HCT116 (cell line): ENCODE measurements around the gene C1orf21. TPM values are rescaled to one million over a fixed set of nuclear protein-coding genes. Genes with fewer than 3 reads are reported as not detected.

Experiments
- ATAC-seq: fragments of 200-7000 bp; cut with Tn5 transposase; 2 replicates; pipeline ENCODE4 v1.9.1; 2020; ENCODE audit warnings: mild to moderate bottlenecking, moderate library complexity
- BruUV-seq: library from RNA; stranded (reverse); fragments of 400-500 nt; replicated peaks from 2 replicates; lab custom pipeline; 2021; lab: Mats Ljungman, UMichigan
- CTCF ChIA-PET: fragments of 300-600 bp; sonication (Branson Sonifier 250); formaldehyde crosslinking; loops from one replicate; lab custom pipeline; 2021; ENCODE audit warnings: antibody characterized with exemption; lab: Charles Lee
- POLR2A ChIA-PET: fragments of 300-600, 350-600 bp; sonication (Branson Sonifier 250); formaldehyde crosslinking; loops from one replicate; lab custom pipeline; 2021; ENCODE audit warnings: antibody characterized with exemption; lab: Charles Lee
- RAD21 ChIA-PET, 2 experiments: fragments of 300-600 bp; sonication (Branson Sonifier 250); formaldehyde crosslinking; loops; one replicate each; lab custom pipeline; 2023; ENCODE audit warnings: low total read pairs in 2 of 2; ENCODE audit not compliant: uncharacterized antibody in 2 of 2, unreplicated experiment in 2 of 2, low non-redundant PET in 1 of 2; lab: Charles Lee
- DNase-seq: peaks from one replicate; pipeline ENCODE4 v3.0.0-alpha.2; 2010; ENCODE audit warnings: low read depth, low spot score
- H2AFZ ChIP-seq: fragments of 200-600 bp; shearing (Covaris generic), sonication (generic); 2 replicates; pipeline ENCODE4 v1.6.1; 2017; ENCODE audit warnings: low read depth, mixed run types, mixed read lengths, antibody characterized with exemption, low read length; ENCODE audit not compliant: poor library complexity, severe bottlenecking
- H3K27ac ChIP-seq: 2 replicates; pipeline ENCODE4 v1.5.1; 2012; ENCODE audit warnings: low read depth, low read length
- H3K27me3 ChIP-seq: fragments of 200-600 bp; sonication (generic); 2 replicates; pipeline ENCODE4 v1.6.1; 2016; ENCODE audit warnings: mixed run types, low read length, mixed read lengths; ENCODE audit not compliant: insufficient read depth
- H3K36me3 ChIP-seq, 2 experiments: fragments of 200-500 bp in 1 of 2; fragments of 200-600 bp in 1 of 2; sonication (Bioruptor generic) in 1 of 2; sonication (generic) in 1 of 2; 2 replicates each; pipeline versions ENCODE4 v1.5.1 to v1.6.1; 2014 to 2016; ENCODE audit warnings: low read length in 2 of 2, inconsistent platforms in 1 of 2, mixed read lengths in 1 of 2, mixed run types in 1 of 2; ENCODE audit not compliant: insufficient read depth in 2 of 2, control insufficient read depth in 1 of 2
- H3K4me1 ChIP-seq, 2 experiments: fragments of 200-600 bp in 1 of 2; sonication (generic) in 1 of 2; 2 replicates each; pipeline versions ENCODE4 v1.5.1 to v1.6.1; 2012 to 2017; ENCODE audit warnings: low read length in 2 of 2, inconsistent platforms in 1 of 2, mild to moderate bottlenecking in 1 of 2, mixed read lengths in 1 of 2, mixed run types in 1 of 2, moderate library complexity in 1 of 2; ENCODE audit not compliant: insufficient read depth in 2 of 2, control insufficient read depth in 1 of 2
- H3K4me2 ChIP-seq: fragments of 200-600 bp; sonication (generic); 2 replicates; pipeline ENCODE4 v1.6.1; 2017; ENCODE audit warnings: mixed run types, low read length, mixed read lengths
- H3K4me3 ChIP-seq, 2 experiments: fragments of 200-600 bp in 1 of 2; sonication (generic) in 1 of 2; replicated peaks in 1 of 2; 2 replicates each; pipeline ENCODE4 v1.5.1; 2011 to 2016; ENCODE audit warnings: low read length in 2 of 2, control low read depth in 1 of 2, low read depth in 1 of 2, mild to moderate bottlenecking in 1 of 2, mixed read lengths in 1 of 2, mixed run types in 1 of 2
- H3K79me2 ChIP-seq: fragments of 200-600 bp; sonication (generic); 2 replicates; pipeline ENCODE4 v1.6.1; 2017; ENCODE audit warnings: mild to moderate bottlenecking, mixed run types, low read length, moderate library complexity, mixed read lengths; ENCODE audit not compliant: insufficient read depth
- H3K9ac ChIP-seq: fragments of 200-600 bp; sonication (generic); 2 replicates; pipeline ENCODE4 v1.6.1; 2016; ENCODE audit warnings: low read length, mixed read lengths
- H3K9me2 ChIP-seq: fragments of 200-600 bp; sonication (generic), shearing (Covaris generic); 2 replicates; pipeline ENCODE4 v1.6.1; 2017; ENCODE audit warnings: mixed run types, mild to moderate bottlenecking, moderate library complexity; ENCODE audit not compliant: insufficient read depth
- H3K9me3 ChIP-seq, 2 experiments: fragments of 200-500 bp in 1 of 2; fragments of 200-600 bp in 1 of 2; sonication (Bioruptor generic) in 1 of 2; sonication (generic) in 1 of 2; 2 replicates each; pipeline ENCODE4 v1.6.1; 2014 to 2017; ENCODE audit warnings: low read length in 2 of 2, mixed read lengths in 2 of 2, inconsistent platforms in 1 of 2, low read depth in 1 of 2, mild to moderate bottlenecking in 1 of 2, mixed run types in 1 of 2, moderate library complexity in 1 of 2; ENCODE audit not compliant: control insufficient read depth in 1 of 2, insufficient read depth in 1 of 2
- H4K20me1 ChIP-seq: fragments of 200-600 bp; sonication (generic), shearing (Covaris generic); 2 replicates; pipeline ENCODE4 v1.6.1; 2017; ENCODE audit warnings: mixed run types, mild to moderate bottlenecking, moderate library complexity; ENCODE audit not compliant: insufficient read depth
- CBX3 ChIP-seq: IDR thresholded peaks from 2 replicates; pipeline ENCODE4 v1.6.1; 2012; ENCODE audit warnings: low read depth
- EGR1 ChIP-seq: IDR thresholded peaks from 2 replicates; pipeline ENCODE4 v1.6.1; 2012; ENCODE audit warnings: low read depth
- EZH2phosphoT487 ChIP-seq: fragments of 200-600 bp; IDR thresholded peaks from 2 replicates; pipeline ENCODE4 v1.6.1; 2018; ENCODE audit warnings: antibody characterized with exemption, borderline replicate concordance
- FOSL1 ChIP-seq: IDR thresholded peaks from 2 replicates; pipeline ENCODE4 v1.6.1; 2012; ENCODE audit warnings: low read depth
- MAX ChIP-seq: IDR thresholded peaks from 2 replicates; pipeline ENCODE4 v1.6.1; 2012
- POLR2A ChIP-seq: IDR thresholded peaks from 2 replicates; pipeline ENCODE4 v1.7.0; 2011; ENCODE audit warnings: borderline replicate concordance; ENCODE audit not compliant: insufficient read depth, insufficient read length; ENCODE audit errors: extremely low read depth
- ZFX ChIP-seq: fragments of 450-650 bp; IDR thresholded peaks from 2 replicates; pipeline ENCODE4 v1.6.1; 2017
- ZNF274 ChIP-seq: fragments of 200-500 bp; sonication (Bioruptor generic); IDR thresholded peaks from 2 replicates; pipeline ENCODE4 v1.6.1; 2014; ENCODE audit warnings: mild to moderate bottlenecking, low read depth, low read length, inconsistent platforms
- intact Hi-C: fragments of 100-400 bp; cut with micrococcal nuclease; formaldehyde crosslinking; loops from 2 replicates; pipeline ENCODE4 v1.10.0; 2022
- total RNA-seq: library from RNA; stranded (reverse); gene quantifications from one replicate; pipeline ENCODE4 v1.2.1, GENCODE V29; 2021; ENCODE audit not compliant: unreplicated experiment
- TF ChIP-seq, protein P1 (sequence below), 3 experiments: fragments of 200-600 bp in 1 of 3; sonication (generic) in 1 of 3; IDR thresholded peaks in 2 of 3; conservative IDR thresholded peaks in 1 of 3; 2 replicates each; pipeline ENCODE4 v1.5.1; 2012 to 2017; ENCODE audit warnings: low read depth in 2 of 3, low read length in 2 of 3, antibody characterized with exemption in 1 of 3, borderline replicate concordance in 1 of 3, control low read depth in 1 of 3, mild to moderate bottlenecking in 1 of 3, mixed read lengths in 1 of 3, mixed run types in 1 of 3, moderate library complexity in 1 of 3; ENCODE audit not compliant: insufficient read depth in 1 of 3
- TF ChIP-seq, protein P2 (sequence below): IDR thresholded peaks from 2 replicates; pipeline ENCODE4 v1.6.1; 2011; ENCODE audit warnings: mild to moderate bottlenecking, low read length, moderate library complexity; ENCODE audit not compliant: insufficient replicate concordance; ENCODE audit errors: extremely low read depth
- TF ChIP-seq, protein P3 (sequence below): IDR thresholded peaks from 2 replicates; pipeline ENCODE4 v1.6.1; 2012

Gene C1orf21
- total RNA-seq, 1 experiment from 2014 or later, result 8.9 TPM

DNA sequence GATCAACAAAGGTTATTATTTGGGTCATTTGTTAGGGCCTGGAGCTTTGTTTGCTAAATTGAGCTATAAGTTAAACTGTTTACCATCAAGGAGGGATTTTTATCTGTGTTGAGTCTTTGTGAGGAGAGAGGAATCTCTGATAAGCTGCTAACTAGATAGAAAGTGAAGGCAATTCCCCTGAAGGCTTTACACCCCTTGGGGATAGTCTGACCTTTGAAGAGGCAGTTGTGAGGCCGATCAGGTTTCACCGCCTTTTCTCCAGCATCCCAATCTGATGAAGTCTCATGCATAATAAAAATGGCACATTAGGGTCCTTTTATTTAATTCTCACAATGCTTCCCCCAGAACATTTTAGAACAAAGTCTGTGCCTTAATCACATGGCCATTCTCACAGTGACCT is 21.8 kb downstream of the C1orf21 start:
- H3K27ac ChIP-seq, result no peak overlapping the region
- H4K20me1 ChIP-seq, result no peaks in the 10 kb centered on the region
- H3K27me3 ChIP-seq, result no peaks in the 10 kb centered on the region
- CTCF ChIA-PET, result no interaction called here
- DNase-seq (no peak), ATAC-seq (no peak)
- H3K9me2 ChIP-seq, result no peaks in the 10 kb centered on the region
- H3K9me3 ChIP-seq, result no peaks in the 10 kb centered on the region
- TF ChIP-seq ZNF274 (no peak), EZH2phosphoT487 (no peak), ZFX (no peak), POLR2A (no peak), EGR1 (no peak), FOSL1 (no peak), MAX (no peak), CBX3 (no peak)
- TF ChIP-seq, protein P1, sequence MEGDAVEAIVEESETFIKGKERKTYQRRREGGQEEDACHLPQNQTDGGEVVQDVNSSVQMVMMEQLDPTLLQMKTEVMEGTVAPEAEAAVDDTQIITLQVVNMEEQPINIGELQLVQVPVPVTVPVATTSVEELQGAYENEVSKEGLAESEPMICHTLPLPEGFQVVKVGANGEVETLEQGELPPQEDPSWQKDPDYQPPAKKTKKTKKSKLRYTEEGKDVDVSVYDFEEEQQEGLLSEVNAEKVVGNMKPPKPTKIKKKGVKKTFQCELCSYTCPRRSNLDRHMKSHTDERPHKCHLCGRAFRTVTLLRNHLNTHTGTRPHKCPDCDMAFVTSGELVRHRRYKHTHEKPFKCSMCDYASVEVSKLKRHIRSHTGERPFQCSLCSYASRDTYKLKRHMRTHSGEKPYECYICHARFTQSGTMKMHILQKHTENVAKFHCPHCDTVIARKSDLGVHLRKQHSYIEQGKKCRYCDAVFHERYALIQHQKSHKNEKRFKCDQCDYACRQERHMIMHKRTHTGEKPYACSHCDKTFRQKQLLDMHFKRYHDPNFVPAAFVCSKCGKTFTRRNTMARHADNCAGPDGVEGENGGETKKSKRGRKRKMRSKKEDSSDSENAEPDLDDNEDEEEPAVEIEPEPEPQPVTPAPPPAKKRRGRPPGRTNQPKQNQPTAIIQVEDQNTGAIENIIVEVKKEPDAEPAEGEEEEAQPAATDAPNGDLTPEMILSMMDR (IDR thresholded peaks at IDR 0.05 in 2 of 3, conservative IDR thresholded peaks at IDR 0.05 in 1 of 3; ENCODE audit: borderline replicate concordance in 1 of 3, insufficient read depth in 1 of 3, low read depth in 2 of 3, low read length in 2 of 3), result no peak
- TF ChIP-seq, protein P2, sequence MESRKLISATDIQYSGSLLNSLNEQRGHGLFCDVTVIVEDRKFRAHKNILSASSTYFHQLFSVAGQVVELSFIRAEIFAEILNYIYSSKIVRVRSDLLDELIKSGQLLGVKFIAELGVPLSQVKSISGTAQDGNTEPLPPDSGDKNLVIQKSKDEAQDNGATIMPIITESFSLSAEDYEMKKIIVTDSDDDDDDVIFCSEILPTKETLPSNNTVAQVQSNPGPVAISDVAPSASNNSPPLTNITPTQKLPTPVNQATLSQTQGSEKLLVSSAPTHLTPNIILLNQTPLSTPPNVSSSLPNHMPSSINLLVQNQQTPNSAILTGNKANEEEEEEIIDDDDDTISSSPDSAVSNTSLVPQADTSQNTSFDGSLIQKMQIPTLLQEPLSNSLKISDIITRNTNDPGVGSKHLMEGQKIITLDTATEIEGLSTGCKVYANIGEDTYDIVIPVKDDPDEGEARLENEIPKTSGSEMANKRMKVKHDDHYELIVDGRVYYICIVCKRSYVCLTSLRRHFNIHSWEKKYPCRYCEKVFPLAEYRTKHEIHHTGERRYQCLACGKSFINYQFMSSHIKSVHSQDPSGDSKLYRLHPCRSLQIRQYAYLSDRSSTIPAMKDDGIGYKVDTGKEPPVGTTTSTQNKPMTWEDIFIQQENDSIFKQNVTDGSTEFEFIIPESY, result no peak
- TF ChIP-seq, protein P3, sequence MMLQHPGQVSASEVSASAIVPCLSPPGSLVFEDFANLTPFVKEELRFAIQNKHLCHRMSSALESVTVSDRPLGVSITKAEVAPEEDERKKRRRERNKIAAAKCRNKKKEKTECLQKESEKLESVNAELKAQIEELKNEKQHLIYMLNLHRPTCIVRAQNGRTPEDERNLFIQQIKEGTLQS, result no peak
- TF ChIP-seq, all 23 proteins: peak for 0
- RAD21 ChIA-PET, result no interaction called here
- no peak overlapping the region for H2AFZ ChIP-seq
- H3K4me2 ChIP-seq, result no peak overlapping the region
- no peak overlapping the region for H3K9ac ChIP-seq
- intact Hi-C loops, result no loop called here
- POLR2A ChIA-PET, result no interaction called here
- BruUV-seq, result no TSS peak
- H3K36me3 ChIP-seq, result no peaks in the 10 kb centered on the region
- H3K4me3 ChIP-seq, result no peak overlapping the region
- H3K79me2 ChIP-seq, result no peaks in the 10 kb centered on the region
- no peaks in the 10 kb centered on the region for H3K4me1 ChIP-seq
